Gastrocnemius medialis (tissue), 4 donors: ENCODE data around the gene RYR3. TPM values are rescaled to one million over a fixed set of nuclear protein-coding genes. Genes with fewer than 3 reads are reported as not detected.
A peak's percentile ranks its signal among the peaks of the same experiment; 100 is the strongest.
"Not testable (repeated sequence)": the region's sequence is repeated elsewhere in the genome, so short reads cannot be mapped to it uniquely, and the experiment has no call there.

Source experiments
- ATAC-seq, 2 donors: fragments of 150-250 bp; one replicate each; pipeline ENCODE4 v1.9.1; 2016
- DNase-seq, 2 donors: peaks; one replicate each; pipeline ENCODE4 v3.0.0-alpha.2; 2019
- H3K27ac ChIP-seq, 4 donors: fragments of 200-600 bp; sonication (generic); 1 replicate in 1 of 4; 2 replicates in 3 of 4; pipeline ENCODE4 v1.5.1; 2016 to 2018; ENCODE audit warnings: mild to moderate bottlenecking in 2 of 4, moderate library complexity in 1 of 4
- H3K27me3 ChIP-seq, 3 donors: fragments of 200-600 bp; sonication (generic) in 2 of 3; 1 replicate in 1 of 3; 2 replicates in 2 of 3; pipeline versions ENCODE4 v1.5.1 to v1.6.0; 2016 to 2019; ENCODE audit warnings: mild to moderate bottlenecking in 1 of 3, moderate library complexity in 1 of 3
- H3K36me3 ChIP-seq, 2 donors: fragments of 200-600 bp; sonication (generic) in 1 of 2; one replicate each; pipeline ENCODE4 v1.5.1; 2017 to 2018
- H3K4me1 ChIP-seq, 2 donors: fragments of 200-600 bp; sonication (generic) in 1 of 2; one replicate each; pipeline ENCODE4 v1.5.1; 2016 to 2017; ENCODE audit warnings: mild to moderate bottlenecking in 2 of 2
- H3K4me3 ChIP-seq, 4 donors: fragments of 200-600 bp; sonication (generic) in 3 of 4; 1 replicate in 1 of 4; 2 replicates in 3 of 4; pipeline ENCODE4 v1.5.1; 2016 to 2019; ENCODE audit warnings: mild to moderate bottlenecking in 2 of 4
- H3K9me3 ChIP-seq, 3 donors: fragments of 200-600 bp; sonication (generic) in 2 of 3; 1 replicate in 1 of 3; 2 replicates in 2 of 3; pipeline ENCODE4 v1.5.1; 2016 to 2019
- CTCF ChIP-seq, 5 experiments: fragments of 450-650 bp in 3 of 5; fragments of 200-600 bp in 2 of 5; sonication (generic) in 2 of 5; IDR thresholded peaks in 4 of 5; conservative IDR thresholded peaks in 1 of 5; 1 replicate in 4 of 5; 2 replicates in 1 of 5; pipeline ENCODE4 v1.5.1; 2016 to 2019; ENCODE audit warnings: antibody characterized with exemption in 5 of 5, mild to moderate bottlenecking in 3 of 5, moderate library complexity in 3 of 5
- POLR2A ChIP-seq, 2 donors: fragments of 450-650 bp; IDR thresholded peaks; one replicate each; pipeline ENCODE4 v1.6.1; 2017; ENCODE audit warnings: antibody characterized with exemption in 2 of 2, mild to moderate bottlenecking in 2 of 2, moderate library complexity in 2 of 2
- in situ Hi-C, 4 donors: fragments of 200-750 bp; cut with MboI; loops; one replicate each; pipeline versions ENCODE4 v1.15.0 to v1.8.0; 2017; ENCODE audit warnings: low sequenced_read_pairs in 4 of 4
- intact Hi-C: fragments of 100-400 bp; cut with DNase I; formaldehyde crosslinking; loops from one replicate; pipeline ENCODE4 v1.15.1; 2023; ENCODE audit warnings: low total_unique reads
- total RNA-seq, 4 donors: library from RNA; depleted of rRNA; stranded (reverse); fragments of >200 nt; gene quantifications; one replicate each; pipeline versions ENCODE4 v1.1.0 to v1.2.3, GENCODE V29; 2016

The RYR3 gene
- total RNA-seq, 4 donors from 2014 or later: 7.6 to 30.9 (median 20.6) TPM

- in situ Hi-C loops (no loop called here), intact Hi-C loops (loop anchor here (5.0 to 10.0 kb wide), 2 partner anchors 172 to 270 kb away; partner anchors contain the start of gene RYR3)
- ATAC-seq (peak; percentile 91 to 97), DNase-seq (peak; percentile 16 to 52)
- Histone ChIP-seq H3K4me3 (no peak overlapping the region), H3K27ac (peak overlapping the region; percentile 19 to 49 (median 40)), H3K36me3 (no peaks in the 10 kb centered on the region), H3K27me3 (no peaks in the 10 kb centered on the region), H3K9me3 (no peaks in the 10 kb centered on the region), H3K4me1 (no peaks in the 10 kb centered on the region)
- TF ChIP-seq POLR2A (IDR thresholded peaks at IDR 0.05) (no peak), CTCF (IDR thresholded peaks at IDR 0.05 in 4 of 5, conservative IDR thresholded peaks at IDR 0.05 in 1 of 5) (no peak)
Observed at GRCh38 chr15:33584797-33585196, 274.0 kb downstream of the RYR3 start.

GRCh38 chr15:33586786-33587697 is 276.3 kb downstream of the RYR3 start:
- Histone ChIP-seq H3K9me3 (no peaks in the 10 kb centered on the region), H3K4me1 (no peaks in the 10 kb centered on the region), H3K27ac (no peak overlapping the region), H3K4me3 (no peak overlapping the region), H3K27me3 (no peaks in the 10 kb centered on the region), H3K36me3 (no peaks in the 10 kb centered on the region)
- intact Hi-C loops: loop anchor here (5.0 to 10.0 kb wide), 2 partner anchors 175 to 272 kb away; partner anchors contain the start of gene RYR3
- no peak for TF ChIP-seq POLR2A (IDR thresholded peaks at IDR 0.05)
- no peak for TF ChIP-seq CTCF (IDR thresholded peaks at IDR 0.05 in 4 of 5, conservative IDR thresholded peaks at IDR 0.05 in 1 of 5)
- in situ Hi-C loops: no loop called here
- no peak for ATAC-seq
- DNase-seq: no peak

- no peaks in the 10 kb centered on the region for H3K27me3 ChIP-seq
- TF ChIP-seq CTCF (IDR thresholded peaks at IDR 0.05 in 4 of 5, conservative IDR thresholded peaks at IDR 0.05 in 1 of 5) (no peak), POLR2A (IDR thresholded peaks at IDR 0.05) (no peak)
- H3K27ac ChIP-seq: no peak overlapping the region
- no peak overlapping the region for H3K4me3 ChIP-seq
- H3K4me1 ChIP-seq: no peaks in the 10 kb centered on the region
- intact Hi-C loops: loop anchor here (5.0 to 10.0 kb wide), 2 partner anchors 175 to 273 kb away; partner anchors contain the start of gene RYR3
- ATAC-seq (no peak), DNase-seq (no peak)
- no peaks in the 10 kb centered on the region for H3K9me3 ChIP-seq
- in situ Hi-C loops: no loop called here
- no peaks in the 10 kb centered on the region for H3K36me3 ChIP-seq
Observed at GRCh38 chr15:33587773-33588172, 277.0 kb downstream of the RYR3 start.

GRCh38 chr15:33592864-33593263 is 282.1 kb downstream of the RYR3 start:
- H3K27me3 ChIP-seq: no peaks in the 10 kb centered on the region
- ATAC-seq (no peak), DNase-seq (no peak)
- intact Hi-C loops (no loop called here), in situ Hi-C loops (loop anchor here in 1 of 4 donors (10.0 kb wide), 1 partner anchor 48 kb away; no protein-coding TSS in a partner anchor)
- H3K36me3 ChIP-seq: no peaks in the 10 kb centered on the region
- no peak overlapping the region for H3K4me3 ChIP-seq
- no peak for TF ChIP-seq POLR2A (IDR thresholded peaks at IDR 0.05)
- TF ChIP-seq CTCF (IDR thresholded peaks at IDR 0.05 in 4 of 5, conservative IDR thresholded peaks at IDR 0.05 in 1 of 5): no peak
- H3K27ac ChIP-seq: no peak overlapping the region
- H3K9me3 ChIP-seq: no peaks in the 10 kb centered on the region
- no peaks in the 10 kb centered on the region for H3K4me1 ChIP-seq

- intact Hi-C loops, H3K27ac ChIP-seq, H3K27me3 ChIP-seq, DNase-seq, H3K9me3 ChIP-seq, H3K36me3 ChIP-seq, H3K4me1 ChIP-seq, H3K4me3 ChIP-seq, ATAC-seq: not testable (repeated sequence)
- in situ Hi-C loops: loop anchor here in 1 of 4 donors (10.0 kb wide), 1 partner anchor 54 kb away; no protein-coding TSS in a partner anchor
Observed at GRCh38 chr15:33598382-33598781, 287.6 kb downstream of the RYR3 start.
